A673 (cell line): Measurements from ENCODE around the gene DDX31.

Experiments used
- EZH2 ChIP-seq: fragments of 200-600 bp; sonication (generic); IDR thresholded peaks from 2 replicates; pipeline ENCODE4 v1.6.1; 2017; ENCODE audit warnings: borderline replicate concordance, low read depth, mild to moderate bottlenecking, mixed read lengths, antibody characterized with exemption, low read length; ENCODE audit not compliant: poor library complexity, severe bottlenecking
- TF ChIP-seq, protein P1 (sequence below): fragments of 300-800, 200-600 bp; sonication (generic); conservative IDR thresholded peaks from 2 replicates; pipeline ENCODE4 v1.5.1; 2017; ENCODE audit warnings: low read depth, mild to moderate bottlenecking, antibody characterized with exemption, low read length, moderate library complexity, mixed read lengths

DNA sequence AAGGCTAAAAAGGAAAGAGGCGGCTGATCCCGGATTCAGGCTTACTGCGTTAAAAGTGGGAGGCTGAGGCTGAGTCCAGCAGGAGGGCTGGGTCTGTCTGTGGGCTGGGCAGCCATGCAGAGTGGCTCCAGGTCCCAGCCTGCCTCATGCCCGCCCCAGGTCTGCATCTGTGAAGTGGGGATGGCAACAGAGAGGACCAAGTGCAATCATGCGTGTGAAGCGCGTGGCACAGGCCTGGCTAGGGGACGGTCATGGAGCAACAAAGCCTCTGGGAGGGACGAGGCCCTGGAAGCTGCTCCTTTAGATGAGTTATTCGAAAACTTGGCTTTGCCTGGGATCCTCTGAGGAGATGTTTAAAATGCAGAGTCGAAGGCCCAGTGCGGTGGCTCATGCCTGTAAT lies 117.7 kb downstream of the DDX31 start:
- TF ChIP-seq, protein P1, sequence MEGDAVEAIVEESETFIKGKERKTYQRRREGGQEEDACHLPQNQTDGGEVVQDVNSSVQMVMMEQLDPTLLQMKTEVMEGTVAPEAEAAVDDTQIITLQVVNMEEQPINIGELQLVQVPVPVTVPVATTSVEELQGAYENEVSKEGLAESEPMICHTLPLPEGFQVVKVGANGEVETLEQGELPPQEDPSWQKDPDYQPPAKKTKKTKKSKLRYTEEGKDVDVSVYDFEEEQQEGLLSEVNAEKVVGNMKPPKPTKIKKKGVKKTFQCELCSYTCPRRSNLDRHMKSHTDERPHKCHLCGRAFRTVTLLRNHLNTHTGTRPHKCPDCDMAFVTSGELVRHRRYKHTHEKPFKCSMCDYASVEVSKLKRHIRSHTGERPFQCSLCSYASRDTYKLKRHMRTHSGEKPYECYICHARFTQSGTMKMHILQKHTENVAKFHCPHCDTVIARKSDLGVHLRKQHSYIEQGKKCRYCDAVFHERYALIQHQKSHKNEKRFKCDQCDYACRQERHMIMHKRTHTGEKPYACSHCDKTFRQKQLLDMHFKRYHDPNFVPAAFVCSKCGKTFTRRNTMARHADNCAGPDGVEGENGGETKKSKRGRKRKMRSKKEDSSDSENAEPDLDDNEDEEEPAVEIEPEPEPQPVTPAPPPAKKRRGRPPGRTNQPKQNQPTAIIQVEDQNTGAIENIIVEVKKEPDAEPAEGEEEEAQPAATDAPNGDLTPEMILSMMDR = no peak
- TF ChIP-seq EZH2 = no peak
